AG09319 (cell line): ENCODE results near the gene UQCRC2.

Experiments used
- DNase-seq: peaks from one replicate; pipeline ENCODE4 v3.0.0-alpha.2; 2010; ENCODE audit warnings: low read depth; ENCODE audit errors: extremely low read depth
- CTCF ChIP-seq: IDR thresholded peaks from 2 replicates; pipeline ENCODE4 v1.5.1; 2011; ENCODE audit warnings: low read depth, mild to moderate bottlenecking, inconsistent platforms, low read length, moderate library complexity

The UQCRC2 gene

GRCh38 chr16:21963887-21964286 lies 10.7 kb downstream of the UQCRC2 start:
- no peak for DNase-seq
- TF ChIP-seq CTCF, result no peak

- TF ChIP-seq CTCF, result no peak
- no peak for DNase-seq
Measured at GRCh38 chr16:21964353-21964752, 11.2 kb downstream of the UQCRC2 start.

GRCh38 chr16:21971856-21972255 lies 18.7 kb downstream of the UQCRC2 start:
- DNase-seq, result no peak
- TF ChIP-seq CTCF, result no peak

- no peak for DNase-seq
- TF ChIP-seq CTCF, result no peak
Measured at GRCh38 chr16:21973945-21974344, 20.8 kb downstream of the UQCRC2 start.

- no peak for DNase-seq
- no peak for TF ChIP-seq CTCF
Measured at GRCh38 chr16:21980032-21980431, 26.9 kb downstream of the UQCRC2 start.

GRCh38 chr16:21982108-21982507 lies 28.9 kb downstream of the UQCRC2 start:
- TF ChIP-seq CTCF, result no peak
- no peak for DNase-seq

- DNase-seq, result no peak
- TF ChIP-seq CTCF, result no peak
Measured at GRCh38 chr16:21984062-21984461, 30.9 kb downstream of the UQCRC2 start.
